Calu3 (cell line): ENCODE measurements around the gene NUP214. TPM values are rescaled to one million over a fixed set of nuclear protein-coding genes. Genes with fewer than 3 reads are reported as not detected.

Experiments used
- BruUV-seq: library from RNA; stranded (reverse); fragments of 400-500 nt; replicated peaks from 2 replicates; lab custom pipeline; 2021; lab: Mats Ljungman, UMichigan
- CTCF ChIA-PET: fragments of 300-600 bp; sonication (Branson Sonifier 250); formaldehyde crosslinking; loops from one replicate; lab custom pipeline; 2022; ENCODE audit warnings: antibody characterized with exemption; lab: Charles Lee
- DNase-seq: peaks from one replicate; pipeline ENCODE4 v3.0.0; 2022
- H3K27ac Mint-ChIP-seq: one replicate; pipeline ENCODE4 v1.8.0; 2022; ENCODE audit warnings: mixed read lengths; ENCODE audit not compliant: unreplicated experiment
- H3K27me3 Mint-ChIP-seq: one replicate; pipeline ENCODE4 v1.8.0; 2022; ENCODE audit warnings: mixed read lengths; ENCODE audit not compliant: unreplicated experiment
- H3K36me3 Mint-ChIP-seq: one replicate; pipeline ENCODE4 v1.8.0; 2022; ENCODE audit warnings: mild to moderate bottlenecking, moderate library complexity, mixed read lengths; ENCODE audit not compliant: insufficient read depth, unreplicated experiment
- H3K4me1 Mint-ChIP-seq: one replicate; pipeline ENCODE4 v1.8.0; 2022; ENCODE audit warnings: mild to moderate bottlenecking, low read depth, mixed read lengths; ENCODE audit not compliant: unreplicated experiment
- H3K4me3 Mint-ChIP-seq: one replicate; pipeline ENCODE4 v1.8.0; 2022; ENCODE audit warnings: mild to moderate bottlenecking, low read depth, moderate library complexity, mixed read lengths; ENCODE audit not compliant: unreplicated experiment
- H3K9me3 Mint-ChIP-seq: one replicate; pipeline ENCODE4 v1.8.0; 2022; ENCODE audit warnings: low read depth, mixed read lengths; ENCODE audit not compliant: unreplicated experiment
- intact Hi-C: fragments of 100-400 bp; cut with micrococcal nuclease; formaldehyde crosslinking; loops from one replicate; pipeline ENCODE4 v1.10.0; 2022; ENCODE audit not compliant: unreplicated experiment
- total RNA-seq: library from RNA; stranded (reverse); gene quantifications from 2 replicates; pipeline ENCODE4 v1.2.3, GENCODE V29; 2022
- TF ChIP-seq, protein P1 (sequence below): fragments of 200-600 bp; IDR thresholded peaks from one replicate; pipeline ENCODE4 v1.8.0; 2022; ENCODE audit warnings: antibody characterized with exemption; ENCODE audit not compliant: unreplicated experiment

NUP214 gene
- total RNA-seq, 1 experiment from 2014 or later = 50.0 TPM

DNA sequence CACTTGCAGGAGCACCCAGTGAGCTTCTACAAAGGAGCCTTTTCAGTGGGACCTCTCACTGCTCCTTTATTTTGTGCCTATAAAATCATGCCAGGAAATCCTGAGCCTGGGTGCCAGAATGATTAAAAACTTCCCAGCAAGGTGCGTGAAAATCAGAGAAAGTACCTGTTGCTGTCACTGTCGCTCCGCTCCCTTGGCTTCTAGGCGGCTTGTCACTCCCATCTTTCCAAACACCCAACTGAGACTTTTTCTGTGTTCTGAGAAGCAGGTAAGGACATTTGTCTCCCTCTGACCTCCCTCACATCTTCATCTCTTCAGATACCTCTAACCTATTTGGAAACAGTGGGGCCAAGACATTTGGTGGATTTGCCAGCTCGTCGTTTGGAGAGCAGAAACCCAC is 97.1 kb downstream of the NUP214 start:
- no peaks in the 10 kb centered on the region for H3K9me3 Mint-ChIP-seq
- TF ChIP-seq, protein P1, sequence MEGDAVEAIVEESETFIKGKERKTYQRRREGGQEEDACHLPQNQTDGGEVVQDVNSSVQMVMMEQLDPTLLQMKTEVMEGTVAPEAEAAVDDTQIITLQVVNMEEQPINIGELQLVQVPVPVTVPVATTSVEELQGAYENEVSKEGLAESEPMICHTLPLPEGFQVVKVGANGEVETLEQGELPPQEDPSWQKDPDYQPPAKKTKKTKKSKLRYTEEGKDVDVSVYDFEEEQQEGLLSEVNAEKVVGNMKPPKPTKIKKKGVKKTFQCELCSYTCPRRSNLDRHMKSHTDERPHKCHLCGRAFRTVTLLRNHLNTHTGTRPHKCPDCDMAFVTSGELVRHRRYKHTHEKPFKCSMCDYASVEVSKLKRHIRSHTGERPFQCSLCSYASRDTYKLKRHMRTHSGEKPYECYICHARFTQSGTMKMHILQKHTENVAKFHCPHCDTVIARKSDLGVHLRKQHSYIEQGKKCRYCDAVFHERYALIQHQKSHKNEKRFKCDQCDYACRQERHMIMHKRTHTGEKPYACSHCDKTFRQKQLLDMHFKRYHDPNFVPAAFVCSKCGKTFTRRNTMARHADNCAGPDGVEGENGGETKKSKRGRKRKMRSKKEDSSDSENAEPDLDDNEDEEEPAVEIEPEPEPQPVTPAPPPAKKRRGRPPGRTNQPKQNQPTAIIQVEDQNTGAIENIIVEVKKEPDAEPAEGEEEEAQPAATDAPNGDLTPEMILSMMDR = no peak
- intact Hi-C loops = no loop called here
- H3K27ac Mint-ChIP-seq = no peak overlapping the region
- no peak for DNase-seq
- BruUV-seq = no TSS peak
- no peak overlapping the region for H3K4me3 Mint-ChIP-seq
- CTCF ChIA-PET = no interaction called here
- H3K27me3 Mint-ChIP-seq = no peaks in the 10 kb centered on the region
- H3K36me3 Mint-ChIP-seq = no peaks in the 10 kb centered on the region
- H3K4me1 Mint-ChIP-seq = no peaks in the 10 kb centered on the region

DNA sequence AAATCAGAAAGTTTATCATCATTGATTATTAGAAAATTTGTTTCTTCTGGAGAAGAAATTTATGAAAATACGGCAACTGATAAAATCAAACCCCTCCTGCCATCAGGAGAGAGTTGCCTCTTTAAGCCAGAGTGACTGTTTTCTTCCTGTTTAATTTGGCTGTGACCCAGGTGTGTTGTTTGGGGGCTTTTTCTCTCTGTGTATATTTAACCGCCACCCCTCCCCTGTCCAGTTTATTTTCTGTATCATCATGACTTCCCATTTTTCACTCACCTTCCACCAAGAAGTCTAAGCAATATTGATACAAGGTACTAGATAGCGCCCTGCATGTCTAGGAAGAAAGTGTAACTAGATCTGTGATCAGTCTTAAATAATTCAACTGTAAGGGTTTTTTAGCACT is 100.8 kb downstream of the NUP214 start:
- TF ChIP-seq, protein P1 = no peak
- Mint-ChIP-seq H3K27ac (no peak overlapping the region), H3K36me3 (peaks cover 6% of the 10 kb centered on the region), H3K27me3 (no peaks in the 10 kb centered on the region), H3K9me3 (no peaks in the 10 kb centered on the region), H3K4me3 (no peak overlapping the region), H3K4me1 (no peaks in the 10 kb centered on the region)
- BruUV-seq = no TSS peak
- CTCF ChIA-PET = no interaction called here
- intact Hi-C loops = no loop called here
- DNase-seq = no peak

DNA sequence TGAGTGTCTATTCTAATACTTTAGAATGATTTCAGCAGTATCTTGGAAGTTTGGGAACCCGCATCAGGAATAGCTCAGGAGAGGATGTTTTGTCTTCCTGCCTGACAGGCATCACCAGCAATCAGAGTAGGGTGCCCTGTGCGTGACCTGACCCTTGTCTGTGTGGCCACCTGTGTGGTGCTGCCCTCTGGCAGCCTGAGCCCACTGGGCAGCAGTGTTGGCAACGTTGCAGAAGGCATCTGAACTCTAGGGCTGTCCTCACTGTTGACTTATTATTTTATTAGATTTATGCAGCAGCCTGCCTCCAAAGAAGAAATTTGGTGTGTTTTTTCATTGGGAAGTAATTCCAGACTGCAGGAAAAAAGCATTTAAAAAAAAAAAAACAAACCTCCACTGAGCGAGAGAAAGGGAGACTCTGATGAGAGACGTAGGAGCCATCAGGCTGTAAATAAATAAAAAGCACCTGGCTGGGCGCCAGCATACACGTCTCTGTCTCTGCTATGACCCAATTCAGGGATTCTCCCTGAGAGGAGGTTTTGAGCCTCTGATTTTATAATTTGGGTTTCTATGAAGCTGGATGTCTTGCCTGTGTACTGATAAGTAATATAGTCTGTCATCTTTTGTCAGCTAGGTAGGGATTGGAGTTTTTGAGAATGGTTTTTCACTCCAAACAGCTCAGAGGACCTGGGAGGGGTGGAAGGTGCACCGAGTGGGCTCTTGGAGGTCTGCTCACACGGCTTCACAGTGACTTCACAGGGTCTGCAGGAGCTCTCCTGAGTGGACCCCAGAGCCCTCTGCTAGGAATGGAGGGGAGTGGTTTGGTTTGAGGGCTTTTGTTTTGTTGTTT is 101.9 kb downstream of the NUP214 start:
- H3K36me3 Mint-ChIP-seq = peaks cover 7% of the 10 kb centered on the region
- H3K27me3 Mint-ChIP-seq = no peaks in the 10 kb centered on the region
- H3K9me3 Mint-ChIP-seq = no peaks in the 10 kb centered on the region
- no peak overlapping the region for H3K4me3 Mint-ChIP-seq
- CTCF ChIA-PET = no interaction called here
- no peak for DNase-seq
- H3K4me1 Mint-ChIP-seq = no peaks in the 10 kb centered on the region
- TF ChIP-seq, protein P1 = no peak
- H3K27ac Mint-ChIP-seq = no peak overlapping the region
- BruUV-seq = no TSS peak
- intact Hi-C loops = no loop called here

DNA sequence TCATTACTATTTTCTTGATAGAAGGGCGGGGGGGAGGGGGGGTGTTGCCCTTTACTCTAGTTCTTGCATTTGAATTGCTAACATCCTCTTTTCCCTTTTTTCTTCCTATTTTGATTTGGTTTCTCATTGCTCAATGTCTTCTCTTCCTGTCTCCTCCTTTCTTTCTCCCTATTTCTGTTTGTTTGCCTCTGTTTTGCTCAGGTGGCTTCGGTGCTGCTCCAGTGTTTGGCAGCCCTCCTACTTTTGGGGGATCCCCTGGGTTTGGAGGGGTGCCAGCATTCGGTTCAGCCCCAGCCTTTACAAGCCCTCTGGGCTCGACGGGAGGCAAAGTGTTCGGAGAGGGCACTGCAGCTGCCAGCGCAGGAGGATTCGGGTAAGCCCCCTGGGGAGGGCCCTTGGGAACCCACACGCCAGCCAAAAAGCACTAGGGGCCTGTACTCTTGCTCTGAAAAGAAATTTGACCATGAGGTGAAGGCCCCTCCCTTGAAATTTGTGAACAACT is 102.6 kb downstream of the NUP214 start:
- Mint-ChIP-seq H3K36me3 (peaks cover 11% of the 10 kb centered on the region), H3K4me1 (no peaks in the 10 kb centered on the region), H3K9me3 (no peaks in the 10 kb centered on the region), H3K4me3 (no peak overlapping the region), H3K27me3 (no peaks in the 10 kb centered on the region), H3K27ac (no peak overlapping the region)
- CTCF ChIA-PET = no interaction called here
- intact Hi-C loops = no loop called here
- BruUV-seq = no TSS peak
- TF ChIP-seq, protein P1 = no peak
- no peak for DNase-seq
